Prostate gland (tissue), 2 donors: Measurements from ENCODE around the gene PTER.

Source experiments
- POLR2A ChIP-seq: fragments of 450-650 bp; IDR thresholded peaks from one replicate; pipeline ENCODE4 v1.6.1; 2016; ENCODE audit warnings: antibody characterized with exemption, mild to moderate bottlenecking
- TF ChIP-seq, protein P1 (sequence below), 4 experiments: fragments of 200-600 bp in 2 of 4; fragments of 450-650 bp in 2 of 4; sonication (generic) in 2 of 4; IDR thresholded peaks; 1 replicate in 3 of 4; 2 replicates in 1 of 4; pipeline ENCODE4 v1.5.1; 2016 to 2019; ENCODE audit warnings: antibody characterized with exemption in 4 of 4, mild to moderate bottlenecking in 2 of 4, moderate library complexity in 2 of 4

DNA sequence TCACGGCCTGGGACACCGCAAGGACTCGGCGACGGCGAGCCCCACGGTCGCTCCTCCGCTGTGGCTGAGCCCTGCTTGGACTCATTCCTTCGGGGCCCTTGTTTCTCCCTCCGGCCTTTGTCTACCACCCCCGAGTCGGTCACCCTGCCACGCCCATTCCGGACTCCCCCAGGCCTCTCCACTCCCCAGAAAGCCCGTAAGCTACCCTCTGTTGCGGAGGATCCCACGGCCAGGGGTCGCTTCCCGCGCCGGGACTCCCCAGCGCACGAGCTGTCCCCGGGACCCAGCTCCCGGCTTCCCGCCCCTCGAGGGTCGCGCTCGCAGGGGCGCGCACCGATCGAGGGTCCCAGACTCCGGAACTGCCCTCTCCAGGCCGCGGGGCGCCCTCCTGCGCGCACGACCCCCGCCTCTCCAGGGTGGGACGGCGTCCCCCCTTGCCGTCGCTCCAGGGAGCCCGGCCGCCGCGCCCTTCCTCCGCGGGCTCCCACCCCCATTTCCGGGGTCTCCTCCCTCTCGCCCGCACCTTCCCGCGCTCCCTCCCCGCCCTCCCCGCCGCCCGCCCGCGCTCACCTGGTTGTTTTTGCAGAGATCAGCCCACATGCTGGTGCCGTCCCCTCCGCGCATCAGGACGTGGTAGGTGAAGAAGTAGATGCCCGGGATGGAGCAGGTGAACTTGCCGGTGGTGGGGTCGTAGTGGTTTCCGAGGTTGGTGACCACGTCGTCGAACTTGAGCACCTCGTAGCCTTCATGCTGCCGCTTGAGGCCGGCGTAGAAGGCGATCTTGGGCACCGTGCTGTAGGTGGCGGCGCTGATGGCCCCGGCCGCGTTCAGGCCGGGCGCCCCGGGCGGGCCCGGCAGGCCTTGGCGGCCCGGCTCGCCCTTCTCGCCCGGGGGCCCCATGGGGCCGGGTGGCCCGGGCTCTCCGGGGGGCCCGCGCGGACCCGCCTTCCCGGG, 83.4 kb downstream of the PTER start:
- TF ChIP-seq, protein P1, sequence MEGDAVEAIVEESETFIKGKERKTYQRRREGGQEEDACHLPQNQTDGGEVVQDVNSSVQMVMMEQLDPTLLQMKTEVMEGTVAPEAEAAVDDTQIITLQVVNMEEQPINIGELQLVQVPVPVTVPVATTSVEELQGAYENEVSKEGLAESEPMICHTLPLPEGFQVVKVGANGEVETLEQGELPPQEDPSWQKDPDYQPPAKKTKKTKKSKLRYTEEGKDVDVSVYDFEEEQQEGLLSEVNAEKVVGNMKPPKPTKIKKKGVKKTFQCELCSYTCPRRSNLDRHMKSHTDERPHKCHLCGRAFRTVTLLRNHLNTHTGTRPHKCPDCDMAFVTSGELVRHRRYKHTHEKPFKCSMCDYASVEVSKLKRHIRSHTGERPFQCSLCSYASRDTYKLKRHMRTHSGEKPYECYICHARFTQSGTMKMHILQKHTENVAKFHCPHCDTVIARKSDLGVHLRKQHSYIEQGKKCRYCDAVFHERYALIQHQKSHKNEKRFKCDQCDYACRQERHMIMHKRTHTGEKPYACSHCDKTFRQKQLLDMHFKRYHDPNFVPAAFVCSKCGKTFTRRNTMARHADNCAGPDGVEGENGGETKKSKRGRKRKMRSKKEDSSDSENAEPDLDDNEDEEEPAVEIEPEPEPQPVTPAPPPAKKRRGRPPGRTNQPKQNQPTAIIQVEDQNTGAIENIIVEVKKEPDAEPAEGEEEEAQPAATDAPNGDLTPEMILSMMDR (IDR thresholded peaks at IDR 0.05): no peak
- TF ChIP-seq POLR2A: no peak
